Left lung (tissue), 10 donors: ENCODE results near the gene NOTCH1. TPM values are rescaled to one million over a fixed set of nuclear protein-coding genes. Genes with fewer than 3 reads are reported as not detected.
"Not testable (repeated sequence)": the region's sequence is repeated elsewhere in the genome, so short reads cannot be mapped to it uniquely, and the experiment has no call there.

Experiments
- ATAC-seq: fragments of 200-7000 bp; cut with Tn5 transposase; one replicate; pipeline ENCODE4 v1.9.1; 2020; ENCODE audit warnings: moderate library complexity
- DNase-seq, 4 donors: peaks; one replicate each; pipeline ENCODE4 v3.0.0-alpha.2; 2013 to 2020
- H3K27ac ChIP-seq, 2 donors: fragments of 200-600 bp; sonication (generic) in 1 of 2; one replicate each; pipeline versions ENCODE4 v1.5.0 to v1.8.0; 2020 to 2021
- H3K27me3 ChIP-seq, 2 donors: fragments of 200-600 bp; sonication (generic) in 1 of 2; one replicate each; pipeline versions ENCODE4 v1.5.0 to v1.8.0; 2020 to 2021
- H3K36me3 ChIP-seq, 2 donors: fragments of 200-600 bp; sonication (generic) in 1 of 2; one replicate each; pipeline versions ENCODE4 v1.5.0 to v1.8.0; 2020 to 2021
- H3K4me1 ChIP-seq, 2 donors: fragments of 200-600 bp; one replicate each; pipeline ENCODE4 v1.8.0; 2021
- H3K4me3 ChIP-seq, 2 donors: fragments of 200-600 bp; sonication (generic) in 1 of 2; one replicate each; pipeline versions ENCODE4 v1.5.0 to v1.8.0; 2020 to 2021; ENCODE audit warnings: mild to moderate bottlenecking in 1 of 2
- H3K9me3 ChIP-seq, 2 donors: fragments of 200-600 bp; sonication (generic) in 1 of 2; one replicate each; pipeline versions ENCODE4 v1.5.0 to v1.8.0; 2020 to 2021
- intact Hi-C, 2 donors: fragments of 100-400 bp; cut with DNase I; formaldehyde crosslinking; loops; one replicate each; pipeline versions ENCODE4 v1.11.2 to v1.14.2; 2022
- polyA plus RNA-seq, 6 donors: library from polyadenylated mRNA; unstranded; fragments of 120-200 nt; gene quantifications; one replicate each; pipeline ENCODE4 v1.2.1, GENCODE V29; 2013; ENCODE audit not compliant: insufficient read length in 6 of 6
- total RNA-seq, 2 donors: library from RNA; stranded (reverse); fragmentation: NEBNext Ultra II Directional; extraction: Animal tissue kit (Norgen Biotek cat#: 25700); gene quantifications; one replicate each; pipeline ENCODE4 v1.2.1, GENCODE V29; 2021
- TF ChIP-seq, protein P1 (sequence below), 2 donors: fragments of 200-600 bp; sonication (generic) in 1 of 2; IDR thresholded peaks; one replicate each; pipeline versions ENCODE4 v1.5.0 to v1.8.0; 2021; ENCODE audit warnings: antibody characterized with exemption in 2 of 2
- donor health status: DM: no; HTN: yes; CAD: no.
- donor health status: DM: no; HTN: no; CAD: no.

The NOTCH1 gene
- total and polyA plus RNA-seq, 8 donors: 21.7 to 102 (median 33.7) TPM

DNA sequence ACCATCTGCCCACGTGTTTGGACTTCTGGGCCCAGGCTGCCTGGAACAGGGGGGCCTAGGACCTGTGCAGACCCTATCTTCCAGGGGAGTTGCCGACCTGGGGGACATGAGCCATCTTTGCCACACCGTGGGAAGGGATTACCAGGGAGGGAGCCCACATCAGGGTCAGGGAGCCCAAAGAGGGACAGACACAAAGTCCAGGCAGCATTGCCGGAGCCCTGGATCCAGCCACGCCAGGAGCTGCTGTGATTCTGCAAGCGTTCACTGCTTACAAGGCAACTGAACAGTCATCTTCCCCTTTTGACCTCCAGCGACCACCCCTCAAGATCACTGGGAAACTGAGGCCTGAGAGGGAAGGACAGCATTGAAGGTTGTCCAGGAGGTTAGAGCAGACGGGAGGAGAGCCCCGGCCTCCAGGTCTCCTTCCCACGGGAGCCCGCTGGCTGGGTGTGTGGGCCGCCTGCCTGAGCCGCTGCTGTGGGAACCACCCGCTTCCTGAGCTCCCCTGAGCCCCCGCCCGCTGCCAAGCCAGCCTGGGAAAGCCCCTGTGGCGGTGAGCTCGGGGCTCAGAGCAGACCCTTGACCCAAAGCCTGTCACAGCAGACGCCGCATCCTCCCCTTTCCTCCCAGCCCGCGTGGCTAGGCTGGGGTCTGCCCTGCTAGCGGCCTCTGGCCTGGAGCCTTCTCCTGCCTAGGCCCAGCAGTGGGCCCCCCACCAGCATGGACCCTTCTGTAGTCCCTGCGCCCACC is 17.1 kb upstream of the NOTCH1 start:
- ATAC-seq: no peak
- Histone ChIP-seq H3K4me1 (peaks cover 22 to 81% of the 10 kb centered on the region in 2 donors), H3K4me3 (no peak overlapping the region), H3K27me3 (no peaks in the 10 kb centered on the region), H3K36me3 (no peaks in the 10 kb centered on the region), H3K27ac (peak overlapping the region in 1 of 2 donors; percentile 93), H3K9me3 (no peaks in the 10 kb centered on the region)
- DNase-seq: peak in 1 of 4 donors; percentile 83
- TF ChIP-seq, protein P1, sequence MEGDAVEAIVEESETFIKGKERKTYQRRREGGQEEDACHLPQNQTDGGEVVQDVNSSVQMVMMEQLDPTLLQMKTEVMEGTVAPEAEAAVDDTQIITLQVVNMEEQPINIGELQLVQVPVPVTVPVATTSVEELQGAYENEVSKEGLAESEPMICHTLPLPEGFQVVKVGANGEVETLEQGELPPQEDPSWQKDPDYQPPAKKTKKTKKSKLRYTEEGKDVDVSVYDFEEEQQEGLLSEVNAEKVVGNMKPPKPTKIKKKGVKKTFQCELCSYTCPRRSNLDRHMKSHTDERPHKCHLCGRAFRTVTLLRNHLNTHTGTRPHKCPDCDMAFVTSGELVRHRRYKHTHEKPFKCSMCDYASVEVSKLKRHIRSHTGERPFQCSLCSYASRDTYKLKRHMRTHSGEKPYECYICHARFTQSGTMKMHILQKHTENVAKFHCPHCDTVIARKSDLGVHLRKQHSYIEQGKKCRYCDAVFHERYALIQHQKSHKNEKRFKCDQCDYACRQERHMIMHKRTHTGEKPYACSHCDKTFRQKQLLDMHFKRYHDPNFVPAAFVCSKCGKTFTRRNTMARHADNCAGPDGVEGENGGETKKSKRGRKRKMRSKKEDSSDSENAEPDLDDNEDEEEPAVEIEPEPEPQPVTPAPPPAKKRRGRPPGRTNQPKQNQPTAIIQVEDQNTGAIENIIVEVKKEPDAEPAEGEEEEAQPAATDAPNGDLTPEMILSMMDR (IDR thresholded peaks at IDR 0.05): no peak
- intact Hi-C loops: no loop called here

DNA sequence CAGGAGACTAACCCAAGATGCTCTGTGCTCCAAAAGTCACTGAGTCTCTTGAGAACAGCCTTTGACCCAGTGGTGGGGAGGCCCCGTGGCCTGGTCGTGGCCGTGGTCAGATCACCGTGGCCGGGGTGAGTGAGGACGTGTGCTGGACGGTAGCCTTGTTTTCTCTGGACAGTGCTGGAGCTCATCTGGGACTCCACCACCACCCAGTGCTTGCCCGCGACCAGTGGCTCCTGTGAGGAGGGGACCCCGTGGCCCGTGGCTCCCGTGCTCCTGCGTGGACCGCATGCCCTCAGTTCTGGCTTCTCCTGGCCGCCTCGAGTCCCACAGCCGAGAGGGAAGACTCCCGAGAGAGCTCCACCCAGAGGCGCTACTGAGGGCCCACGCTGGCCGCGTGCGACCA is 15.9 kb upstream of the NOTCH1 start:
- Histone ChIP-seq H3K4me1 (peaks cover 17 to 84% of the 10 kb centered on the region in 2 donors), H3K4me3 (no peak overlapping the region), H3K27me3 (no peaks in the 10 kb centered on the region), H3K27ac (no peak overlapping the region), H3K36me3 (no peaks in the 10 kb centered on the region), H3K9me3 (no peaks in the 10 kb centered on the region)
- ATAC-seq: no peak
- intact Hi-C loops: no loop called here
- TF ChIP-seq, protein P1 (IDR thresholded peaks at IDR 0.05): no peak
- peak in 1 of 4 donors; percentile 71 for DNase-seq

DNA sequence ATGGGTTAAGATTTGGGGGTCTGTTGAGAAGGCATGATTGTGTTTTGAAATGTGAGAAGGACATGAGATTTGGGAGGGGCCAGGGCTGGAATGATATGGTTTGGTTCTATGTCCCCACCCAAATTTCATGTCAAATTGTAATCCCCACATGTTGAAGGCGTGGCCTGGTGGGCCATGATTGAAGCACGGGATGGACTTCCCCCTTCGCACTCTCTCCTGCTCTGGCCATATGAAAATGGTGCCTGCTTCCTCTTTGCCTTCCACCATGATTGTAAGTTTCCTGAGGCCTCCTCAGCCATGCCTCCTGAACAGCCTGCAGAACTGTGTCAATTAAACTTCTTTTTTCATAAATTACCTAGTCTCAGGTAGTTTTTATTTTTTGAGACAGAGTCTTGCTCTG is 14.7 kb upstream of the NOTCH1 start:
- DNase-seq: peak in 1 of 4 donors; percentile 50
- Histone ChIP-seq H3K9me3 (no peaks in the 10 kb centered on the region), H3K27ac (peak overlapping the region in 1 of 2 donors; percentile 84), H3K4me1 (peaks cover 17 to 74% of the 10 kb centered on the region in 2 donors), H3K27me3 (no peaks in the 10 kb centered on the region), H3K36me3 (no peaks in the 10 kb centered on the region), H3K4me3 (no peak overlapping the region)
- intact Hi-C loops: no loop called here
- TF ChIP-seq, protein P1 (IDR thresholded peaks at IDR 0.05): no peak
- ATAC-seq: no peak

DNA sequence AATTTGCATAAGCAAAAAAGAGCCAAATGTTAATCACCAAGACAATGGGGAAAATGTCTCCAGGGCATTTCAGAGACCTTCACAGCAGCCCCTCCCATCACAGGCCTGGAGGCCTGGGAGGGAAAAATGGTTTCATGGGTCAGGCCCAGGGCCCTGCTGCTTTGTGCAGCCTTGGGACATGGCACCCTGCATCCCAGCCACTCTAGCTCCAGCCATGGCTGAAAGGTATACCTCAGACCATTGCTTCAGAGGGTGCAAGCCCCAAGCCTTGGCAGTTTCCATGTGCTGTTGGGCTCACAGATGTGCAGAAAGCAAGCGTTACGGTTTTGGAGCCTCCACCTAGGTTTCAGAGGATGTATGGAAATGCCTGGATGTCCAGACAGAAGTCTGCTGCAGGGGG is 13.5 kb upstream of the NOTCH1 start:
- H3K36me3 ChIP-seq, H3K27me3 ChIP-seq, H3K9me3 ChIP-seq, ATAC-seq, intact Hi-C loops, H3K4me3 ChIP-seq: not testable (repeated sequence)
- Histone ChIP-seq H3K4me1 (peaks cover 9 to 72% of the 10 kb centered on the region in 2 donors), H3K27ac (peak overlapping the region in 1 of 2 donors; percentile 84)
- peak in 1 of 4 donors; percentile 10 for DNase-seq

DNA sequence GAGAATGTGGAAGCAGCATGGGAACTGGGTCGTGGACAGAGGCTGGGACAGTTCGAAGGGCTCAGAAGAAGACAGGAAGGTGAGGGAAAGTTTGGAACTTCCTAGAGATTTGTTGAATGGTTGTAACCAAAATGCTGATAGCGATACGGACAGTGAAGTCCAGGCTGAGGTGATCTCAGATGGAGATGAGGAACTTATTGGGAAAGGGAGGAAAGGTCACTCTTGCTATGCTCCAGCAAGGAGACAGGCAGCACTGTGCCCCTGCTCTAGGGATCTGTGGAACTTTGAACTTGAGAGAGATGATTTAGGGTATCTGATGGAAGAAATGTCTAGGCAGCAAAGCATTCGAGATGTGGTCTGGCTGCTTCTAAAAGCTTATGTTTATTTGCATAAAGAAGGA is 13.0 kb upstream of the NOTCH1 start:
- peak overlapping the region; percentile 51 to 84 for H3K27ac ChIP-seq
- not testable (repeated sequence) for H3K36me3 ChIP-seq

DNA sequence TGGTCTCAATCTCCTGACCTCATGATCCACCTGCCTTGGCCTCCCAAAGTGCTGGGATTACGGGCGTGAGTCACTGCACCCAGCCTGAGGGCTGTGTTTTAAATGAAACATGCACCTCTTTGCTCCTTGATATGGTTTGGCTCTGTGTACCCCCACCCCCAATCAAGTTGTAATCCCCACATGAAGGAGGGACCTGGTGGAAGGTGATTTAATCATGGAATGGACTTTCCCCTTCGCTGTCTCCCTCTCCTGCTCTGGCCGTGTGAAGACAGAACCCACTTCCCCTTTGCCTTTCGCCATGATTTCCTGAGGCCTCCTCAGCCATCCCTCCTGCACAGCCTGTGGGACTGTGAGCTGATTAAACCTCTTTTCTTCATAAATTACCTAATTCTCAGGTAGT is 12.5 kb upstream of the NOTCH1 start:
- TF ChIP-seq, protein P1 (IDR thresholded peaks at IDR 0.05): no peak
- peak overlapping the region; percentile 51 to 84 for H3K27ac ChIP-seq
- DNase-seq (peak in 1 of 4 donors; percentile 13), ATAC-seq (peak; percentile 31)
- peaks cover 5 to 63% of the 10 kb centered on the region in 2 donors for H3K4me1 ChIP-seq
- H3K4me3 ChIP-seq: no peak overlapping the region
- intact Hi-C loops: no loop called here
- no peaks in the 10 kb centered on the region for H3K36me3 ChIP-seq
- H3K9me3 ChIP-seq: no peaks in the 10 kb centered on the region
- H3K27me3 ChIP-seq: no peaks in the 10 kb centered on the region

More for the DNA sequence above, 13.0 kb upstream of the NOTCH1 start:
- H3K4me1 ChIP-seq: peaks cover 5 to 68% of the 10 kb centered on the region in 2 donors
- ATAC-seq, H3K9me3 ChIP-seq, intact Hi-C loops, H3K4me3 ChIP-seq, H3K27me3 ChIP-seq: not testable (repeated sequence)
- peak in 1 of 4 donors; percentile 4 for DNase-seq
